Heart left ventricle (tissue), 13 donors: ENCODE measurements around the gene TNRC6A.

Experiments used
- CTCF ChIP-seq, 12 donors: fragments of 200-600 bp; sonication (generic) in 4 of 12; IDR thresholded peaks; one replicate each; pipeline versions ENCODE4 v1.5.0 to v1.8.0; 2018 to 2022; ENCODE audit warnings: antibody characterized with exemption in 12 of 12, mild to moderate bottlenecking in 5 of 12
- POLR2A ChIP-seq, 2 donors: fragments of 450-650 bp; IDR thresholded peaks; one replicate each; pipeline ENCODE4 v1.6.1; 2017; ENCODE audit warnings: antibody characterized with exemption in 2 of 2, mild to moderate bottlenecking in 2 of 2, moderate library complexity in 2 of 2
- donor health status: ischemic (EF 13 %, LVEDD 7.1; RV severe dilation, severe dysfunction).
- donor health status: DM: no; HTN: yes; CAD: no.
- donor health status: DM: no; HTN: no; CAD: no.
- donor health status: ischemic (EF 25% LVEDD 6.9; RV normal size, moderate dysfunction).
- donor health status: ischemic (EF 25% LVEDD 5.7; RV mildly dilated, moderate dysfunction).
- donor health status: ischemic (EF 35%, LVEDD 5.7; RV mildly dilated, moderate dysfunction).
- donor health status: nonischemic (EF 11% LVEDD 7.7; RV severe dilation, severe dysfunction).
- donor health status: DM: yes; HTN: yes; CAD: no.
- donor health status: PGD.
- donor health status: ischemic (EF 29% LVEDD 5.4; RV normal size, mild dysfunction).
- donor health status: nonischemic (EF 23%, LVEDD 6.1; RV moderate dilation, normal function).

GRCh38 chr16:24745791-24746190 is 16.3 kb downstream of the TNRC6A start:
- TF ChIP-seq CTCF (IDR thresholded peaks at IDR 0.05): no peak
- TF ChIP-seq POLR2A (IDR thresholded peaks at IDR 0.05): no peak
